HG02885 (cell line): Measurements from ENCODE around the gene DNAJB1.

Experiments used
- ATAC-seq: cut with Tn5 transposase; IDR thresholded peaks from one replicate; pipeline ENCODE4 v1.9.1; 2021; ENCODE audit warnings: mild to moderate bottlenecking; ENCODE audit not compliant: unreplicated experiment, poor library complexity

The DNAJB1 gene

GRCh38 chr19:14475251-14476073, 42.7 kb downstream of the DNAJB1 start, which contains the start of gene PTGER1:
PTGER1 (minus strand) TSS chr19:14475354; CDS start chr19:14474320, 1,034 bp downstream.
- no peak for ATAC-seq

- ATAC-seq: no peak
Observed at GRCh38 chr19:14474827-14475226, 43.4 kb downstream of the DNAJB1 start.

GRCh38 chr19:14473978-14474578, 44.1 kb downstream of the DNAJB1 start:
- ATAC-seq: no peak

DNA sequence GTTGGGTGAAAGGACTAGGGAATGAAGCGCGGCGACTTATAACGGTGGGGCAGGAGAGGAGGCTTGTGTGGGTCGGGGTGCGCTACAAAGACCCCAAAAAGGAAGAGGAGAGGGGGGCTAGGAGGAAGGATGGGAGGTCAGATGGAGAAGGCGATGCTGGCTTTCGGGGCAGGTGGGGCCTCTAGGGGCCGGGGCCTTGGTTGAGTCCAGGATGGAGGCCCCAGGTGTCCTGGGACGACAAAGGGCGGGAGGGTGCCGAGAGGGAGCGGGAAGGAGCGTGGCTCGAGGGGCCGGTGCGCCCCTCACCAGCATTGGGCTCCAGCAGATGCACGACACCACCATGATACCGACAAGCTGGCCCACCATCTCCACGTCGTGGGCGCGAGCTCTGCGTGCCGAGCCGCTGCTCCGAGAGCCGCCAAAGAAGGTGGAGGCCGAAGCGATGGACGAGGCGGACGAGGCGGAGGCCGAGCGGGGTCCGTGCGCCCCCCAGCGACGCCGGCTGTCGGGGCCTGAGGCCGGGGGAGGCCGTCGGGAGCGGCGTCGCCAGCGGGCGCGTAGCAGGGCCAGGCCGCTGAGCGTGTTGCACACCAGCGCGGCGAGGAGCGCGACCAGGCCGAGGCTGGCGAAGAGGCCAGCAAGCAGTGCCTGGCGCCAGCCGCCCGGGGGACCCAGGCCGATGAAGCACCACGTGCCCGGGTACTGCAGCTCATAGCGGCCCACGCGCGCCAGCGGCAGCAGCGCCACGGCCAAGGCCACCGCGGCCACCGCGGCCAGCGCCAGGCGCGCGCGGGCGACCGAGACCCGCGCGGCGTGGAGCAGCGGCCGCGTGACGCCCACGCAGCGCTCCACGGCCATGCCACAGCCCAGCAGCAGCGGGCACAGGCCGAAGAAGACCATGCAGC, 44.9 kb downstream of the DNAJB1 start:
- ATAC-seq: no peak

- ATAC-seq: no peak
Observed at GRCh38 chr19:14472202-14472938, 45.8 kb downstream of the DNAJB1 start.

DNA sequence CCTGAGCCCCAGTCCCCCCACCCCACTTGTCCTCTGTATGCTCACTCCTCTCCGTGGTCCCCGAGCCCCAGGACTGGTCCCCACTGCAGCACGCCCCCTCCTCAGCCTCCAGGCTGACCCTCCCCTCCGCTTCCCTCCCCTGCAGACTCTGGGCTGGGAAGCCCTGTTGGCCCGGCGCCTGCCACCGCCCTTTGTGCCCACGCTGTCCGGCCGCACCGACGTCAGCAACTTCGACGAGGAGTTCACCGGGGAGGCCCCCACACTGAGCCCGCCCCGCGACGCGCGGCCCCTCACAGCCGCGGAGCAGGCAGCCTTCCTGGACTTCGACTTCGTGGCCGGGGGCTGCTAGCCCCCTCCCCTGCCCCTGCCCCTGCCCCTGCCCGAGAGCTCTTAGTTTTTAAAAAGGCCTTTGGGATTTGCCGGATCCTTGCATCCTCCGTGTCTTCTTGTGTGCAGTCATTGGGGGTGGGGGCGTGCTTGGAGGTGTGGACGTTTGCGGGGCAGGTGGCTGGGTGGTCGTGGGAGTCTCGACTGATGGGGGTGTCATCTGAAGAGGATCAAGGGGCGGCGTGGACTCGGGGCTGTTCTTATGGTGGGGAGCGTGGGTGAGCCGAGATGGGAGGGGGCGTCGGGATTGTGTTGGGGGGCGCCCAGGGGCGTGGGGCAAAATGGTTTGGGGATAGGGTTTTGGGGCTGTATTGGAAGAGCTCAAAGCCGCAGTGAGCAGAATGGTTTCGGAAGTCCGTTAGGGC, 46.6 kb downstream of the DNAJB1 start:
- no peak for ATAC-seq

DNA sequence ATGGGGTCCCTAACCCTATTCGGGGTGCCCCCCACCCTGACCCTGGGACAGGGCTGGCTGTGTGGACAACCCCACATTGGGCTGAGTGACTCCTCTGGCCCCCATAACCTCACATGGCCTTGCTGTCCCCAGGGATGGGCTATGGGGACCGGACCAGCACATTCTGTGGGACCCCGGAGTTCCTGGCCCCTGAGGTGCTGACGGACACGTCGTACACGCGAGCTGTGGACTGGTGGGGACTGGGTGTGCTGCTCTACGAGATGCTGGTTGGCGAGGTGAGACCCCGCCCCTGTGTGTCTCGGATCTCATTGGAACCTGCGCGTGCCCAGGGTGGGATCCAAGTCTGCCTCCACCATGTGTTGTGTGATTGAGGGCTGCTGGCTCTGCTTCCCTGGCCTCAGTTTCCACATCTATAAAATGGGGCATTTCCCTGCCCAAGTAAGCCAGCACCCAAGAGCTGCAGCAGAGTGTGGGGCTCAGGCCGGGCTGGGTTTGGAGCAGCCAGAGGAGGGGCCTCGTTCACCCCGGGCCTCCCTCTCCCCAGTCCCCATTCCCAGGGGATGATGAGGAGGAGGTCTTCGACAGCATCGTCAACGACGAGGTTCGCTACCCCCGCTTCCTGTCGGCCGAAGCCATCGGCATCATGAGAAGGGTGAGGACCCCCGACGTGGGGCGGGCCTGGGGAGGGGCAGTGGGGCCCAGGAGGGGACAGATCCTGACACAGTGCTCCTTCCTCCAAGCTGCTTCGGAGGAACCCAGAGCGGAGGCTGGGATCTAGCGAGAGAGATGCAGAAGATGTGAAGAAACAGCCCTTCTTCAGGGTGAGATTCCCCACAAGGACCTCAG, 47.9 kb downstream of the DNAJB1 start:
- ATAC-seq: no peak

DNA sequence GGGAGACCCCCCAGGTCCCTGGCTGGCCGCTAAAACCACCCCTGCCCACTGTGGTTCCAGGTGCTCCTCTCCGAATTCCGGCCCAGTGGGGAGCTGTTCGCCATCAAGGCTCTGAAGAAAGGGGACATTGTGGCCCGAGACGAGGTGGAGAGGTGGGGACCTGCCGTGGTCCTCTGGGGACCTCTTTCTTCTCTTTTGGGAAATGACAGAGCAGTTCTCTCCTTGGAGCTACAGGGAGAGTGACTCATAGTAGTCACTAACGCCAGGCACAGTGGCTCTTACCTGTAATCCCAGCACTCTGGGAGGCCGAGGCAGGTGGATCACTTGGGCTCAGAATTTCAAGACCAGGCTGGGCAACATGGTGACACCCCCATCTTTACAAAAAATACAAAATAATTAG, 50.4 kb downstream of the DNAJB1 start:
- no peak for ATAC-seq

DNA sequence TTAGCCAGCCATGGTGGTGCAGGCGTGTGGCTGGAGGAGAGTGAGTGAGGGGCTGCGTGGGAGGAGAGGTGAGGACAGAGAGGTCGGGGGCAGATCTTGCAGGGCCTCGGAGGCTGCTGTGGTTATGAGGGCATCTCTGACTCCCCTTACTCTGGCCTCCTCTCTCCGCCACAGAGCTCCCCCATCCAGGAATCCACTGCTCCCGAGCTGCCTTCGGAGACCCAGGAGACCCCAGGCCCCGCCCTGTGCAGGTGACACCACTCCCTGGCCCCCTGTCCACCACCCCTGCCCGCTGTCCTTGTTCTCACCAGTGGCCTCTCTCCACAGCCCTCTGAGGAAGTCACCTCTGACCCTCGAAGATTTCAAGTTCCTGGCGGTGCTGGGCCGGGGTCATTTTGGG, 50.8 kb downstream of the DNAJB1 start:
- no peak for ATAC-seq
